ENCODE results near the gene THSD4.
"Not testable (repeated sequence)": the region's sequence is repeated elsewhere in the genome, so short reads cannot be mapped to it uniquely, and the experiment has no call there.

THSD4 gene

DNA sequence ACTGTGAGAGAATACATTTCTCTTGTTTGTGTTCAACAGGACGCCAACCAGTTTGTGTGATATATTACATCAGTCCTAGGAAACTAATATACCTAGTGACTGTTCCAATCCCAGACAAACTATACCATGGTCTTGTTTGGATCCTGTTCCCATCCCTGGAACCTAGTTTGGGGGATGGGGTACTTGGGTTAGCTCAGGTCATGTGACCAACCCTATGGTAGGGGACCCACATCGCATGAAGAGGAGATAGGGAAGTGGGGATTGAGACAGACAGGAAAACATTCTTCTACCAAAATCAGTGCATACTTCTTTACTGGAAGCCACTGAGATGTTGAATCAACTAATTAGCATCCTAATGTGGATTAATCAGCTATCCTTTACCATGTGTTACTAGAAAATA is 146.1 kb downstream of the THSD4 start:
- DNase-seq (ENCODE audit: low read depth) = no peak

DNA sequence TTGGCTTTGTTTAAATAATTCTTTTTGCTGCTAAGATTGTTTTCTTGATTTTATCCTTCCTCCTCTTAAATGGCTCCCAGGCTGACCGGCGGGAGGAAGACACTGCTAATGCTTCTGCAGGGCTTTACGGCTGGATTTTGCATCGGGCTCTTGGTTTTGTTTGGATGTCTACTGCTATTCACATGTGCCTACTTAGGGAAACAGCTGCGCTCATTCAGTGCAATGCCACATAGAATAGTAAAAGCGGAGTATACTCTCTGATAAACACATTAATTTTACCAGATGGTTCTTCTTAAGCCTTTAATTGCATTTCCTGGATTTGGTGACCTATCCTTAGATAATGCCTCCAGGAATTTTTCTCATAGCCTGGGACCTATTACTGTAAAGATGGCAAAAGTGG is 146.6 kb downstream of the THSD4 start:
- DNase-seq (ENCODE audit: low read depth) = no peak

DNA sequence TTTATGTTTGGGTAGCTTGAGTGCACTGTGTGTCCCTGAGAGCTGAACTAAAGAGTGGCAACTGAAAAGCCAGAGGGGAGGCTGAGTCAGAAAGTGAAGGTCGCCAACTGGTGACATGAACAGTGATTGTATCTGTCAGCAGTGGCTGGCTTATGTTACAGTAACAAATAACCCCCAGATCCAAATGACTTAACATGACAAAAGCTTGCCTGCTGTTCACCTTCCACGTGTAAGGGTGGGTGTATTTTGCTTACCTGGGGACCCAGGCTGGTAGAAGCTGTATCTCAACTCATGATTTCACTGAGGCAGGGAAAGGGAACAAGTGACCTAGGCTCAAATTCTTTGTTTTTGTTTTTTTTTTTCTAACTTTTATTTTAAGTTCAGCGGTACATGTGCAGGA is 147.3 kb downstream of the THSD4 start:
- no peak for DNase-seq (ENCODE audit: low read depth)

DNA sequence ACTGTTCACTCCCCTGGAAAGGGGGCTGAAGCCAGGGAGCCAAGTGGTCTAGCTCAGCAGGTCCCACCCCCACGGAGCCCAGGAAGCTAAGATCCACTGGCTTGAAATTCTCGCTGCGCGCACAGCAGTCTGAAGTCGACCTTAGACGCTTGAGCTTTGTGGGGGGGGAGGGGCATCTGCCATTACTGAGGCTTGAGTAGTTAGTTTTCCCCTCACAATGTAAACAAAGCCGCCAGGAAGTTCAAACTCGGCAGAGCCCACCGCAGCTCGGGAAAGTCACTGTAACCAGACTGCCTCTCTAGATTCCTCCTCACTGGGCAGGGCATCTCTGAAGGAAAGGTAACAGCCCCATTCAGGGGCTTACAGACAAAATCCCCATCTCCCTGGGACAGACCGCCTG is 150.3 kb downstream of the THSD4 start:
- not testable (repeated sequence) for DNase-seq (ENCODE audit: low read depth)

DNA sequence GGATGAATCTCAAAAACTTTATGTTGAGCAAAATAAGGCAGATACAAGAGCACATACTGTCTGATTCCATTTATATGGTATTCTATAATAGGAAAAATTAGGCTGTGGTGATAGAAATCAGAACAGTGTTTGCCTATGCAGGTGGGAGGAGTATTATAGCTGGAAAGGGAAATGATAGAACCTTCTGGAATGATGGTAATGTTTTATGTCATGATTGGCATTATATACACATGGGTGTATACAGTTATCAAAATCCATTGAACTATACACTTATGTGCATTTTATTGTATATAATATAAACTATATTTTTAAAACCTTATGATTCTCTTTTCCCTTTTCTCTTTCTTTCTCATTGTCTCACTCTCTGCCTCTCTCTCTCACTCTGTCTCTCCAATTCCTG is 156.1 kb downstream of the THSD4 start:
- no peak for DNase-seq (ENCODE audit: low read depth)

DNA sequence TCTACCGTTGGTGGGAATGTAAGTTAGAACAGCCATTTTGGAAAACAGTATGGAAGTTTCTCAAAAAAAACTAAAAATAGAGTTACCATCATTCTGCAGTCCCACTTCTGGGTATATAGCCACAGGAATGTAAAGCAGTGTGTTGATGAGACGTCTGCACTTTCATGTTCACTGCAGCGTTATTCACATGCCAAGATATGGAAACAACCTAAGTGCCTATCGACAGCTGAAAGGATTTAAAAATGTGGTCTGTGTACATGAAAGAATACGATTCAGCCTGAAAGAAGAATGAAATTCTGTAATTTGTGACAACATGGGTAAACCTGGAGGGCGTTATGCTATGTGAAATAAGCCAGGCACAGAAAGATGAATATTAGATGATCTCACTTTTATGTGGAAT is 157.7 kb downstream of the THSD4 start:
- no peak for DNase-seq (ENCODE audit: low read depth)

DNA sequence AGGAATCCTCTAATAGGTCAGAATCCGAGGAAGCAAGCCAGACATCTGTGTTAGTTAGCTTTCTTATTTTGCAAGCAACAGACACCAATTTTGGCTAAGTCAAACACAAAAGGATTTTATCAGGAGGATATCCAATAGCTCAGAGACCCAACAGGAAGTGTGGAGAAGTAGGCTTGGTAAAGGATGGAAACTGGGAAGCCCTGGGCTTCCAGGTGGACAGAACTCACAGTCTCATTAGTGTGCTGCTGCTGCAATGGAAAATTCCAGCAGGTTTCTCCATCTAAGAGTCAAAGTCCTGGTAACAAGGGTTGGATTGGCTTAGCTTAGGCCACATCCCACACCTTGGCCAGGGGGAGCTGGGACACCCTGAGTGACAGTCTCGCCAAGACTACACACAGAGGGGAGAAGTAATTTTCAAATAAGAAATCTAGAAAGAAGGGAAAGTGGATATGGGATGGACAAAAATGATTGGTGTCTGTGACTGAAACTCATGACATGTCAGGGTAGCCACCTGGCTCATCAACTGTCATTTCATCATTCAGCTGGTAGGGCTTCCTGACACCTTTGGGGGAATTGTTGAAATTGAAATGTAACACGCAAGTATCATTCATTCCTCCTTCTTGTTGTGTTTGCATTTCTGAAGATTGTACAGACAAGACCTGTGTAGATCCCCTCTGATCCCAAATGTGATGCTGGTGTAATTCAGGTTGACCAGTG is 158.6 kb downstream of the THSD4 start:
- DNase-seq (ENCODE audit: low read depth) = no peak

DNA sequence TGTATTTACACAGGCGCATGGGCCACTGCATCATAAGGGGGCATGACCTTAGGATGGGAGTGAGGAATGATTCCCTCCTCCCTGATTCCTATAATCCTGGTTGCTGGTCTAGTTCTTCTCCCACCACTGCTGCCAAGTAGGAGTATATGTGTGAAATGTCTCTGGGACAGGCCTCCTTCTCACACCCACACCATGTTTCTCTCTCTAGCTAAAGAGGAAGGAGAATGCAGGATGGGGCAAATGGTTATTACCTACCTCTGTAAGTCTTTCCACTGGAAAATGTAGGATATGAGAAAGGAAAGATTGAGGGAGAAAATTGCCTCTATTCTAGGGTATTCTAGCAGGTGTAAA is 159.2 kb downstream of the THSD4 start:
- no peak for DNase-seq (ENCODE audit: low read depth)

DNA sequence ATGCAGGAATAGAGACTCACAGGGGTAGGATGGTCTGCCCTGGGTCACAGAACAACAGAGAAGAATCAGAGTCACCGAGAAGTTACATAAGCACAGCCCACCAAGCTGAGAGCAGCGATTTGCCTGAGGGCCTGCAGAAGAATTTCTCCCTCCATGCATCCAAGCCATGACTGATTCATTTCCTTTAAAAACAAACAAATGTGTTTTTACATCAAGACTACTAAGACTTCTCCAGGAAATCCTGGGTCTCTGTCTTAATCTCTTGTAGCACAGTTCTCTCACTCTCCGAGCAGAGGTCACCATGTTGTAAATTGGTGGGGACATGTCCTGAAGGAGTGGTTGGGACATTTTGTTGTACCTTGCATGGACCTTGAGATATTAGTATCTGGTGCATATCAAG is 159.8 kb downstream of the THSD4 start:
- no peak for DNase-seq (ENCODE audit: low read depth)

DNA sequence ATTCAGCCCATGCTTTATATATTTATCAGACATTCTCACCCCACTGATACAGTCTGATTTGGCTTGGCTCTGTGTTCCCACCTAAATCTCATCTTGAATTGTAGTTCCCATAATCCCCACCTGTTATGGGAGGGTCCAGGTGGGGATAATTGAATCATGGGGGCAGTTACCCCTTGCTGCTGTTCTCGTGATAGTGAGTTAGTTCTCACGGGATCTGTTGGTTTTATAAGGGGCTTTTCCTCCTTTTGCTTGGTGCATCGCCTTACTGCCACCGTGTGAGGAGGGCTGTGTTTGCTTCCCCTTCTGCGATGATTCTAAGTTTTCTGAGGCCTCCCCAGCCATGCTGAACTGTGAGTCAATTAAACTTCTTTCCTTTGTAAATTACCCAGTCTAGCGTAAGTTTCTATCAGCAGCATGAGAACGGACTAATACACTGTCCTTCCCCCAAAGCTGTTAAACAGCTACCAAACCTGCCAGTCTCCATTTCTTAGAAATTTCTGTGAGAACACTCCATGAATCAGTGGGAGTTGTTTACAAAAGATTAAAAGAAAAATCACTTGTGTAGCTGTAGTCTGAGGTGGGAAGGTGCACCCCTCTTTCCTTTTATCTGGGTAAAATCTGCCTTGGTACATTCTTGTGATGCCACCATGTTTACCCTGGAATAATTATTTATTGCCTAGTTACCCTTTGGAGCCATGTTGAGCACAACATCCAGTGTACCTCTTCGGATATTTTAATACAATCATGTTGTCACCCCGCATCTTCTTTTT is 160.5 kb downstream of the THSD4 start:
- no peak for DNase-seq (ENCODE audit: low read depth)

DNA sequence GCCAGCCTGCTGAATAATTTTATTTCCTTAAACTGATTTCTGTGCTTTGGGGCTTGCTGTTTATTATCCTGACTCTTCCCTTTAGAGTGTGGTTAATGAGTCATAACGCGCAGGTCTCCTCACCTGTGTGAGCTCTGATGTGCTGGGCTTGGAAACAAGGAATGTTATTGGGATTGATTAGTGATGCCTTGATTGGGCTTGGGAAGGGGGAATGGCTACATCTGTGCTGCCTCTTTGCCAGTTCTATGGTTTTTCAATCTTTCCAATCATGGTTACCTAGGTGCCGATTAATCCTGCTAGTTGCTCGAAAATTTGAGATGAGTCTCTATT is 161.0 kb downstream of the THSD4 start:
- no peak for DNase-seq (ENCODE audit: low read depth)

DNA sequence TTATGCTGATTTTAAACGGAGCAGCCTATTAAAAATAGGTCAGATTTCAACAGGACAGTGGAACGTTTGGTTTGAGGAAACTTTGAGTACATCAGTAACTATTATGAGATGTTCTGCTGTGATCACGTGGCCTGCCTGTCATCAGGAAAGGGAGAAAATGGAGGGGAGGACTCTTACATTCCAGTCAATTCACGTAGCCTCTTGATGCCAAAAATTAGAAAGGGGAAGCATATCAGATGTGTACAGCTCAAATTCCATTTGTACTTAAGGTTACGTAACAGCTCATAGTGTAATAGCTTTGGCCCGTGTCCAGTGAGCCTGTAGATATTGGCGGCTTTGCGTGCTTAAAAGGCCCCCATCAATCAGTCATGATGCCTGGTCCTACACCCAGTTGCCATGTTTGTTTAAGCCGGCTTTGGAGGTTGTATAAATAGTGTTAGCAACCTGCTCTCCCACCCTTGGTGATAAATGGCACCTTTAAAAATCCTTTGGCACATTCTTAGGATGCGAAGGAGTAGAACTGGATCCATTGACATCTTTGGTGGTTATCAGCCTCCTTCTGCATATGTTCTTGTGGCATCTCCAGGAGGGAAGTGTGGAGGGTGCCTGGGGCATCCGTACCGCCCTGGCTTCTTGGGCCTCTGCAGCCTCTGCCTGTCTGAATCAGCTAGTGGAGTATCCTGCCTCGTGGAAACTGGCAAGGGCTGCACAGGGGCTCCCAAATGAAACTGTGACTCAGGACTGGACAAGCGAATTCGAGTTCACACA is 163.9 kb downstream of the THSD4 start:
- DNase-seq (ENCODE audit: low read depth) = peak; percentile 95

DNA sequence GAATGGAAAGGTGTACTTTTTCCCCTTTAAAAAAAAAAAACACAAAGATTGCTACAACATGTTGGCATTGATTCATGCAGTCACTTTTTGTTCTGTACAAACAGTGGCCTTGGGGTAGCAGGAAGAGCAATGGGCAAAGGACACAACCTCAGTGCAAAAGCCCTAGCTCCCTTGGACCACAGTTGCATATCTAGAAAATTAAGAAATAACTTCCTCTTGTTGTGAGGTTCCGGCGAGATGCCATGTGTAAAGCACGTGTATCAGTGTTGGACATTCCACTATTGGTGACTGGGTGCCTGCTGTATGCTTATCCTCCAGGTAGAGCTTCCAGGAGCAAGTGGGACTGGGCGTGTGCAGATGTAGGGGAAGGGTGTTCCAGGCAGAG is 164.5 kb downstream of the THSD4 start:
- DNase-seq (ENCODE audit: low read depth) = no peak

DNA sequence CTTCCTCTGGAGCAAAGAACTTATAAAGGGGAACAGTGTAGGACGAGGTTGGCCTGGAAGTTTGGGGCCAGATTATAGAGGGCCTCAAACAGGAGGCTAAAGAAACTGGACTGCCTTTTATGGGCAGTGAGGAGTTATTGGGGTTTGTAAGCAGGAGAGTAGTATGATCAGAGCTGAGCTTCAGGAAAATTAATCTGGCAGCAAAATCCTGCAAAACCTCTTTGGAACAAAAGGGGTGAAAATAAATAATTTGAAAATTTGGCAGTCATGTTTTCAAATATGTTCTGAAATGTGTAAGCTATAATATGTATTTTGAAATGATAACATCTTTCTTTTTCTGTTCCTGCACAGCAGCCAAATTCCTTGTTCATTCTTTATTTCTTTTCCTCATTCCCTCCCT is 164.9 kb downstream of the THSD4 start:
- DNase-seq (ENCODE audit: low read depth) = no peak

DNA sequence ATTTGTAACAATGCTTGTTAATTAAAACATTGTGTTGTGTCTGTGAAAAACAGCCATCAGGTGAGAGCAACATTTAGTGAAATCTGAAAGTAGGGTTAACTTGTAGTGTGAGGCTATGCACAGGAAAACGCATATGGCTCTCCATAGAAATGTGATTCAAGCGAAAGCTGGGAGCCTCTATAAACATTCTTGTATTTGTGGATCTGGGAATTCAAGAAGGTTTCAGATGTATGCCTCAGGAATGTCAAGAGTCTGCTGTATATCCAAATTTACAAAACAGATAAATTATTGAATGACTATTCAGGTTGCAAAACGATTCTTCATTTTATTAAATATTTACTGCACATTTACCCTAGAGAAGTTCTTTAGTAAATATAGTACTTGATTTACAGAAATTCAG is 166.0 kb downstream of the THSD4 start:
- no peak for DNase-seq (ENCODE audit: low read depth)

DNA sequence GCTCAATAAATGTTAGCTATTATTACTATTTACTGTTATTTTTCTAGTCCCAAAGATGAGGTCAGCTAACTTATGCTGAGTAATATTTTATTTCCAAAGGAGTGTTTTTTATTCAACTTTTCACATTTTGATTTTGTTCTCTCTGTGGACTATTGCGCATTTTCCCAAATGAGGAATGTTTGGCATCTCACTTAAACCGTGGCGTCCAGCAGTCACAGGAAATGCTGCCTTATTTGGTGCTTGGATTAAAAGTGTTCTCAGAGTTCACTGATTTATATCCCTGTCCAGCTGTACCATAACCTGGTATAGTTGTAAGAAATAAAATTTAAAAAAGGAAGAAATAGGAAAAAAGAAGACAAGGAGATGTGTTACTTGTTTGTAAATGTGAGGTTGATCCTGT is 166.8 kb downstream of the THSD4 start:
- no peak for DNase-seq (ENCODE audit: low read depth)

DNA sequence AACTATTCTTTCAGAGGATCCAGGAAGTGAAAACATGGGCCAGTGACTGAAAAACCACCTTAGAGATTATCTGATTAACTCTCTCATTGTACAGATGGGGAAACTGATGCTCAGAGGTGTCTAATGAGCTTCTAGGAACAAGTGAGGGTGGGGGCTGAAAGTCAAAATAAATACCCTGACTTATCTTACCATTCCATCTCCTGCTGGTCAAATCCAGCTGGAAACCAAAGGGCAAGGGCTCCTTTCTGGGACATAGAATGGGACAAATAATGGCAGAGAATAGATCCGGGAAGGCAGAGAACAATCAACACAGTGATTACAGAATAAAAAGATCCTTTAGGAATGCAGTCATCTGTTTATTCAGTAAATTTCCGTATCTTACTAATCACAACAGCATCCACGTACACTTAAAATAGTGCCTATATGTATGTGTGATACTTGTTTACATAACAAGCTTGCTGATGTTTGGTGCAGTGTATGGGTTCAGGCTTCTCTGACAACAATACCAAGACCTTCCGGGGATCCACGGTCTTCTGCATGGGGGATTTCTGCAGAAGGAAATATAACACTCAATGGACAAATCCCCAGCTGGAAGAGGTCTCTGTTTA is 173.2 kb downstream of the THSD4 start:
- DNase-seq (ENCODE audit: low read depth) = no peak

DNA sequence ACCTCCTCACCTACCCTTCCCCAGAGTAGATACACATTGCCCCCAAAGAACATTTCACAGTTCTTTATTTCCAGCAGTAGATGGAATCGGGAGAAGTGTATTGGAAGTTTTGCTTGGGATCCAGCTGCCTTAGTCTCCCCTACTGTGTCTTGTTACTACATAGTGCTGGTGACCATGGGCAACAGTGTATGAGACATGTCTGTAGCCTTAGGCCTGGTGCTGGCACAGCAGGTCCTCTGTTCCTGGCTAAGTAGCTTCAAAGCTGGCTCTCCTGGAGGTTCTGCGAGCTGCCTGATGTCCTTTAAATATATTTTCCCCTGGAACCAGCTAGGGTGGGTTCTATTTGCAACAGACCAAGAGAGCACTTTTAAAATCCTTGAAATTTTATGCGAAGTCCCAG is 174.7 kb downstream of the THSD4 start:
- DNase-seq (ENCODE audit: low read depth) = no peak

DNA sequence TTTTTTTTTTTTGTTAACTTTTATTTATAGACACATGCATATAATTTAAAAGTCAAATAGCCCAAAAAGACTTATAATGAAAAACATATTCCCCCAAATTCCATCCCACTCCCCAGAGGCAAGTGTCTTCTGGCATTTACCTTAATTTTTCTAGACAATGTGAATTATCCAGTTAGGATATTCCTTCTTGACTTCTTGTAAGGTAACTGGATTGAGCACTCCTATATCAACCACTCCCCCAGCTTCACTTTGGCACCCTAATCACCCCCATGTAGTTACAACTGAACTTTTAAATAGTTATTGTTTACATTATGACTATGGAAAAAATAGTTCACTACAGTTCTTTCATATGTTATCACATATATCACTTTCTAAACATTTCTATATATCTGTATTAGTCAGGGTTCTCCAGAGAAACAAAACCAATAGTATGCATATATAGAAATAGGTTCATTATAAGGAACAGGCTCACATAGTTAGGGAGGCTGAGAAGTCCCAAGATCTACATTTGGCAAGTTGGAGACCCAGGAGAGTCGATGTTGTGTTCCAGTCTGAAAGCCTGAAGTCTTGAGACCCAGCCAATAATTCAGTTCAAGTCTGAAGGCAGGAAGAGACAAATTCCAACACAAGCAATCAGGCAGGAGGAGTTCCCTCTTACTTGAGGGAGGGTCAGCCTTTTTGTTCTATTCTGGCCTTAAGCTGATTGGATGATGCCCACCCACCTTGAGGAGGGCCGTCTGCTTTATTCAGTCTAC is 175.8 kb downstream of the THSD4 start:
- DNase-seq (ENCODE audit: low read depth) = peak; percentile 54

DNA sequence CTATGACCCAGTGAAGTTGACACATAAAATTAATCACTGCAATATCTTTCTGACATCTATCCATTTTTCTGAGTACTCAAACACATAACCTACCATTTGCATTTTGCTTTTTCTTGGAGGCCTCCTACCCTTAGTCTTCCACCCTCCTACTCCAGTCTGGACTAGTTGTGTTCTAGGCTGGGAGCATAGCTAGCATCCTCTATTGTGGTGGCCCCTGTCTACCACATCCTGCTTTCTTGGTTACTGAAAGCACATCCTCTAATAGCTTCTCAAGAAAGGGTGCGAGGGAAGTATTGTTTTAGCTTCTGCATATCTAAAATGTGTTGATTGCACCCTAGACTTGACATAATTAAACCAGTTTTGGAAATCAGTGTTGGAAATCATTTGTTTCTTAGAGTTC is 176.5 kb downstream of the THSD4 start:
- no peak for DNase-seq (ENCODE audit: low read depth)

DNA sequence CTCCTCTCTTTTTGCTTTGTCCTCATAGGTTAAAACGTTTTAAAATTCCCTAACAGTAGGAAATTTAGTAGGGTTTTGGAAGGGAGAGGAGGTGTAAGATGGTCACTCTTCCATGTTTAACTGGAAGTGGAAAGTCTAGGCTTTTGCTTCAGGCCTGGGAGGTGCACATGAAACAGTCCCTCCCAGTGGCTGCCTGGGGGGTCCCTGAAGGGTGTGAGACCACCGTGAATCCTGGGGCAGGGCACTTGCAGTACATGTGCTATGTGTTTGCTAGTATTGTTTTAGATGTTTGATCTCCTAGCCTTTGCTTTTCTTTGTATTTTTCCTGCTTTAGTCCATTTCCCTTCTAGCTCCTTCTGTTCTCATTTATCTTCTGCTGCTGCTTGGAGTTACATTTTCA is 178.5 kb downstream of the THSD4 start:
- no peak for DNase-seq (ENCODE audit: low read depth)

DNA sequence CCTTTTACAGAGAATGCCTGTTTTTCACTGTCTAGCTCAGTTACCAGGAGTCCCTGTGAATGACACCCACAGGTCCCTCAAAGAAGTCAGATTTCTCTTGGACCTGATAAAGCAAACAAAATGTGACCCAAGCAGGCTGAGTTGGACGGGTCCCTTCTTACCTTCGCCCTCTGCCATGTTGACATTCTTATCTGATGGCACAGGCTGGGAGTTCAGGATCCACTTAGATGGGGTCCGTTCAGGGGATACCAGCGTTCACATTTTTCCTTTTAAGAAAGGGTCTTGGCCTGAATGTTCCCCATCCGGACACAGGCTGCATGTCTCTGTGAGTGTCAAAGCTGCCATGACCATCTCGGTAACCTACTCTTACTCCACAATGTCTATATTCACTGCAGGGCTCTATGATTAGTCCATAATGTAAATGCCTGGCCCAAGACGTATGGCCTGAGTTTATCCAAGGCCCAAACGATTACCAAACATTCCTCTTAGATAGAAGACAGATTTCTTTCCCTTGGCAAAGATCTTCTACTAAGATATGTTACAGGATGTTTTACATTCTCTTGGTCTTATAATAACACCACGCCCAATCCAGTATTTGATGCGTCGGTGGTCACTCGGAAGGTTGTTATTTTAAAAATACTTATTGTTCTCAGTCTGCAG is 179.1 kb downstream of the THSD4 start:
- DNase-seq (ENCODE audit: low read depth) = peak; percentile 93
